Measurements from ENCODE around the gene AMBRA1. TPM values are rescaled to one million over a fixed set of nuclear protein-coding genes. Genes with fewer than 3 reads are reported as not detected.
A peak's percentile ranks its signal among the peaks of the same experiment; 100 is the strongest.

The AMBRA1 gene
- total RNA-seq, 1 donor, result 23.7 TPM

DNA sequence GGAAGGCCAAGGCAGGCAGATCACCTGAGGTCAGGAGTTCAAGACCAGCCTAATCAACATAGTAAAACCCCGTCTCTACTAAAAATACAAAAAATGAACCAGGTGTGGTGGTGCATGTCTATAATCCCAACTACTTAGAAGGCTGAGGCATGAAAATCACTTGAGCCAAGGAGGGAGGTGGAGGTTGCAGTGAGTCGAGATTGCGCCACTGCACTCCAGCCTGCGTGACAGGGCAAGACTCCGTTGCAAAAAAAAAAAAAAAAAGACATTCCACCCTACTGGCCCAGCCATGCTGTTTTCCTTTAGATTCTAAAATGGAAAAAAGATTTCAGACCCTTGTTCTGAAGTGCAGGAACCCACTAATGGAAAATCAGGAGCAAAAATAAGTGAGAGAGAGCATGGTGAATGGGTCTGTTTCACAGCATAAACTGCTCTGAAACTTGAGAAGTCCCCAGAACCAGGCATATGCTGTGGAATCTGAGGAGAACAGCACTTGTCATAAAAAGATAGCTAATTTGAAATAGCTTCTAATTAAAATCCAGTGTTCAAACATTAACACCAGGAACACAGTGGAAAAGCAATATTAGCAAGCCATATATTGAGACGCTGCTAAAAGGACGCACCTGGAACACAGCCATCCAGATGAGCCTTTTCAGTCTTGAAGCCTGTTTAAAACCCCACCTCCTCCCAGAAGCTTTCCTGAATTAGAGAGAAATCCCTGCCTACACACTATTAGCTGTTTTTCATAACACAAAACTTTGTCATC is 136.0 kb downstream of the AMBRA1 start:
- peak; percentile 38 for DNase-seq (ENCODE audit: low read depth)
- no peak overlapping the region for H3K4me3 ChIP-seq (ENCODE audit: low read depth, low read length)
- TF ChIP-seq, protein P1, sequence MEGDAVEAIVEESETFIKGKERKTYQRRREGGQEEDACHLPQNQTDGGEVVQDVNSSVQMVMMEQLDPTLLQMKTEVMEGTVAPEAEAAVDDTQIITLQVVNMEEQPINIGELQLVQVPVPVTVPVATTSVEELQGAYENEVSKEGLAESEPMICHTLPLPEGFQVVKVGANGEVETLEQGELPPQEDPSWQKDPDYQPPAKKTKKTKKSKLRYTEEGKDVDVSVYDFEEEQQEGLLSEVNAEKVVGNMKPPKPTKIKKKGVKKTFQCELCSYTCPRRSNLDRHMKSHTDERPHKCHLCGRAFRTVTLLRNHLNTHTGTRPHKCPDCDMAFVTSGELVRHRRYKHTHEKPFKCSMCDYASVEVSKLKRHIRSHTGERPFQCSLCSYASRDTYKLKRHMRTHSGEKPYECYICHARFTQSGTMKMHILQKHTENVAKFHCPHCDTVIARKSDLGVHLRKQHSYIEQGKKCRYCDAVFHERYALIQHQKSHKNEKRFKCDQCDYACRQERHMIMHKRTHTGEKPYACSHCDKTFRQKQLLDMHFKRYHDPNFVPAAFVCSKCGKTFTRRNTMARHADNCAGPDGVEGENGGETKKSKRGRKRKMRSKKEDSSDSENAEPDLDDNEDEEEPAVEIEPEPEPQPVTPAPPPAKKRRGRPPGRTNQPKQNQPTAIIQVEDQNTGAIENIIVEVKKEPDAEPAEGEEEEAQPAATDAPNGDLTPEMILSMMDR (IDR thresholded peaks at IDR 0.05; ENCODE audit: insufficient read depth, low read depth, low read length), result no peak

DNA sequence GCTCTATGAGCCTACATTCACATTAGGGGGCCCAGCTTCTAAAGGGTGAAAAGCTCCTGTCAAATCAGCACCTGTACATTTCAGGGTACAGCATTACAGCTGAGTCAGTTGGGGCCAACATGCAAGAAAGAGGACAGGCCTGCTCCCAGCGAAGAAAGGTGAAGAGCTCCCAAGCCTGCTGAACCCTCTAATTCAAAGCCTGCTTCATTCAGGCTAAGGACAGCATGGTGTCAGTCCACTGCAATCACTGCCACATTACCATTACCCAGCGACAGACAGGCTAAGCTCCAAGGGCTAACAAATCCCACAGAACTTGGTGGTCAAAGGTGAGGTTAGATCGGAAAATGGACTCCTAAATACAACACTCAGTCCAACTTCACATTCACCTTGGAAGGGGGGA is 136.8 kb downstream of the AMBRA1 start:
- DNase-seq (ENCODE audit: low read depth), result no peak
- TF ChIP-seq, protein P1 (IDR thresholded peaks at IDR 0.05; ENCODE audit: insufficient read depth, low read depth, low read length), result no peak
- no peak overlapping the region for H3K4me3 ChIP-seq (ENCODE audit: low read depth, low read length)

DNA sequence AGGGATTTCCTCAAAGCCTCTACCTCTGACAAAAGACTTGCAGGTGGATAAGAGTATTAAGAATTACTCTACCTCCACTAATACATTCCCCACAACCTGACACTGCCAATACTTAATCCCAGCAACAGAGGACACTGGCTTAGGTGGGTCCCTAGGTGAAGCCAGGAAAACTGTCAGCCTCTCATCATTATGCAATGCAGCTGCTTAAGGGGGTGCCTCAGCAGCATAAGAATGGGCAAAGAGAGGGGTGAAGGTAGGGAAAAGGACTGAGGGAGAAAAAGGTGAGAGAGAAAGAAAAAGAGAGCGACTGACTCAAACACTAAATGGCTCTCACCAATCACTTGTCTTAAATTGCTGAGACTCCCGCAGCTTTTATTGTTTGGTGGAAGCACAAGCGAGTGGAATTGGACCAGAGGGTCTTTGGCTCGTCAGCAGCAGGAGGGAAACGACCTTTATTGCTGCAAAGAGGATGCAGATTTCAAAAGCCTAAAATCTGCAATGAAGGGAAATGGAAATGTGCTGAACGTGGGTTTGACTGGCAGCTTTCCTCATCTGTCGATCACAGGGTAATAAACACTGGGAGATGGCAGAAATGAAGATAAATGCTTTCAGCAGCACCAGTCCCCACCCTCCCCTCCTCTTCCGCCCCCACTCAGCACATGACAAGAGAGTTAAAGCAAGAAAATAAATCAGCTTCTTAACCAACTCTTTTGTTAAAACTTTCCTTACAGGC is 137.4 kb downstream of the AMBRA1 start:
- DNase-seq (ENCODE audit: low read depth), result no peak
- TF ChIP-seq, protein P1 (IDR thresholded peaks at IDR 0.05; ENCODE audit: insufficient read depth, low read depth, low read length), result no peak
- H3K4me3 ChIP-seq (ENCODE audit: low read depth, low read length), result no peak overlapping the region

DNA sequence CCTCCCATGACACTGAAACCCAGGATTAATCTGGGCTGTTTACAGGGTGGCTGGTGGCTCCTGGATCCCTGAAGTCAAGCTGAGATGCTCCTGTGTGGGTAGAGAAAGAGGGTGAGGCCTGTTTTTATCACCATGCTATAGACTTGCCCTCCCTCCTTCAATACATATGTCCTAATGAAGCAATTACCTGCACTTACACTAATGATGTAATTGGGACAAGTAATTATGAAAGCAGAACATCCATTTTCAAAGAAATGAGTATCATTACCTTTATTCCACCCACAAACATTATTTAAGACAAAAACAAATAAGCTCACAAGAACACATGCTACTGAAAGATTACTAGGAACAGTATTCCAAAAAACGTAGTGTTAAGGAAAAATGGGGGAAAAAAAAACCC is 138.0 kb downstream of the AMBRA1 start:
- H3K4me3 ChIP-seq (ENCODE audit: low read depth, low read length), result no peak overlapping the region
- TF ChIP-seq, protein P1 (IDR thresholded peaks at IDR 0.05; ENCODE audit: insufficient read depth, low read depth, low read length), result no peak
- no peak for DNase-seq (ENCODE audit: low read depth)

GRCh38 chr11:46452918-46453517 is 140.8 kb downstream of the AMBRA1 start:
- H3K4me3 ChIP-seq (ENCODE audit: low read depth, low read length), result no peak overlapping the region
- peak; percentile 48 for DNase-seq (ENCODE audit: low read depth)
- TF ChIP-seq, protein P1 (IDR thresholded peaks at IDR 0.05; ENCODE audit: insufficient read depth, low read depth, low read length), result no peak

DNA sequence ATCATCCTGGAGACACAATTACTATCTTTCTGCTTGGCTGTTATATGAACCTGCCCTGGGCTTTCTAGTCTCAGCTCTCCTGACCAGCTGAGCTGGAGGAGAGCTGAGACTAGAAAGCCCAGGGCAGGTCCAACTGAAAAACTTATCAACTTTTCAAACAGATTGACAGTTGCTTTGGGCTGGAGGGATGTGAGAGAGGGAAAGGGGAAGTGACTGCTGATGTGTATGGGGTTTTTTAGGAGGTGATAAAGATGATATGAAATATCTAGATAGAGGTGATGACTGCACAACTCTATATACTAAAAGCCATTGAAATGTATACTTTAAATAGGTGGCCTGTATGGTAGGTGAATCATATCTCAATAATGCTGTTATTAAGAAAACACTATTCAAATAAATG is 142.1 kb downstream of the AMBRA1 start:
- DNase-seq (ENCODE audit: low read depth), result no peak
- TF ChIP-seq, protein P1 (IDR thresholded peaks at IDR 0.05; ENCODE audit: insufficient read depth, low read depth, low read length), result no peak
- H3K4me3 ChIP-seq (ENCODE audit: low read depth, low read length), result no peak overlapping the region

All from fibroblast of villous mesenchyme (primary cell).